Adrenal gland (tissue), 12 donors: ENCODE results near the gene IFT57. TPM values are rescaled to one million over a fixed set of nuclear protein-coding genes. Genes with fewer than 3 reads are reported as not detected.
A peak's percentile ranks its signal among the peaks of the same experiment; 100 is the strongest.

Source experiments
- DNase-seq, 7 donors: peaks; one replicate each; pipeline ENCODE4 v3.0.0-alpha.2; 2019 to 2020
- H3K27ac ChIP-seq, 5 donors: fragments of 200-600 bp; sonication (generic) in 4 of 5; 1 replicate in 3 of 5; 2 replicates in 2 of 5; pipeline versions ENCODE4 v1.5.1 to v1.8.0; 2016 to 2020; ENCODE audit warnings: mild to moderate bottlenecking in 1 of 5
- H3K27me3 ChIP-seq: fragments of 200-600 bp; 2 replicates; pipeline ENCODE4 v1.8.0; 2021
- H3K36me3 ChIP-seq, 2 donors: fragments of 200-600 bp; replicated peaks in 1 of 2; 1 replicate in 1 of 2; 2 replicates in 1 of 2; pipeline versions ENCODE4 v1.5.1 to v1.8.0; 2018 to 2022
- H3K4me1 ChIP-seq, 2 donors: fragments of 200-600 bp; replicated peaks in 1 of 2; 1 replicate in 1 of 2; 2 replicates in 1 of 2; pipeline versions ENCODE4 v1.5.1 to v1.8.0; 2018 to 2021
- H3K4me3 ChIP-seq, 4 donors: fragments of 200-600 bp; sonication (generic) in 3 of 4; one replicate each; pipeline ENCODE4 v1.5.1; 2016 to 2018
- H3K9me3 ChIP-seq, 3 donors: fragments of 200-600 bp; sonication (generic) in 1 of 3; replicated peaks in 1 of 3; 1 replicate in 2 of 3; 2 replicates in 1 of 3; pipeline versions ENCODE4 v1.5.1 to v1.8.0; 2016 to 2021
- CTCF ChIP-seq, 6 experiments: fragments of 450-650 bp in 4 of 6; fragments of 200-600 bp in 2 of 6; sonication (generic) in 1 of 6; IDR thresholded peaks; 1 replicate in 5 of 6; 2 replicates in 1 of 6; pipeline versions ENCODE4 v1.5.1 to v1.8.0; 2016 to 2021; ENCODE audit warnings: antibody characterized with exemption in 6 of 6, mild to moderate bottlenecking in 2 of 6, moderate library complexity in 1 of 6
- POLR2A ChIP-seq, 2 donors: fragments of 450-650 bp; IDR thresholded peaks; one replicate each; pipeline ENCODE4 v1.6.1; 2017; ENCODE audit warnings: antibody characterized with exemption in 2 of 2, mild to moderate bottlenecking in 2 of 2, moderate library complexity in 1 of 2
- WGBS, 4 donors: extraction: QIAGEN DNeasy Blood & Tissue Kit in 2 of 4; methylation state at CpG; one replicate each; pipeline versions ENCODE4 v1.1.5 to v1.1.7; 2013 to 2017; 5-methylcytosine and 5-hydroxymethylcytosine counted together
- intact Hi-C, 2 donors: fragments of 100-400 bp; cut with DNase I; formaldehyde crosslinking; loops; one replicate each; pipeline versions ENCODE4 v1.14.1 to v1.15.0; 2022 to 2023
- polyA plus RNA-seq, 3 donors: library from polyadenylated mRNA; stranded (reverse); fragments of 200-250 nt in 2 of 3; fragments of 350-450 nt in 1 of 3; fragmentation: Illumina TruSeq in 1 of 3; extraction: RNeasy Lipid Tissue Mini Kit (QIAGEN cat#74804) in 1 of 3; gene quantifications; one replicate each; pipeline ENCODE4 v1.2.3, GENCODE V29; 2013 to 2014
- total RNA-seq, 9 donors: library from RNA; depleted of rRNA in 4 of 9; stranded (reverse); fragments of >200 nt in 4 of 9; fragments of 120-200 nt in 1 of 9; fragmentation: NEBNext Ultra II Directional in 1 of 9; extraction: Animal tissue kit (Norgen Biotek cat#: 25700) in 1 of 9; gene quantifications; one replicate each; pipeline versions ENCODE4 v1.1.0 to v1.2.4, GENCODE V29; 2013 to 2023
- donor health status: healthy with polysubstance abuse.
- donor health status: Bipolar disorder and iron deficiency.
- donor health status: DM: yes; HTN: yes; CAD: no.
- donor health status: DM: no; HTN: no; CAD: no.
- donor health status: DM: no; HTN: no; CAD: no.
- donor health status: DM: yes; HTN: yes; CAD: no.

Gene IFT57
- total and polyA plus RNA-seq, 12 donors, result 16.1 to 61.9 (median 50.5) TPM

GRCh38 chr3:108221393-108221792 lies 831 bp downstream of the IFT57 start:
- intact Hi-C loops, result no loop called here
- DNase-seq, result no peak
- no peak for TF ChIP-seq CTCF (IDR thresholded peaks at IDR 0.05)
- no peak for TF ChIP-seq POLR2A (IDR thresholded peaks at IDR 0.05)
- Histone ChIP-seq H3K27ac (peak overlapping the region in 3 of 5 donors; percentile 65 to 81 (median 81)), H3K4me3 (peak overlapping the region in 2 of 4 donors; percentile 68 to 76), H3K4me1 (peaks cover 26 to 40% of the 10 kb centered on the region in 2 donors), H3K9me3 (no peaks in the 10 kb centered on the region), H3K36me3 (no peaks in the 10 kb centered on the region), H3K27me3 (no peaks in the 10 kb centered on the region)
- WGBS, 4 donors, result 12 to 18% (median 15%) methylated on average over 6 of the region's 6 CpGs

- intact Hi-C loops, result no loop called here
- H3K27ac ChIP-seq, result no peak overlapping the region
Observed at GRCh38 chr3:108219336-108219735, 2.9 kb downstream of the IFT57 start.

DNA sequence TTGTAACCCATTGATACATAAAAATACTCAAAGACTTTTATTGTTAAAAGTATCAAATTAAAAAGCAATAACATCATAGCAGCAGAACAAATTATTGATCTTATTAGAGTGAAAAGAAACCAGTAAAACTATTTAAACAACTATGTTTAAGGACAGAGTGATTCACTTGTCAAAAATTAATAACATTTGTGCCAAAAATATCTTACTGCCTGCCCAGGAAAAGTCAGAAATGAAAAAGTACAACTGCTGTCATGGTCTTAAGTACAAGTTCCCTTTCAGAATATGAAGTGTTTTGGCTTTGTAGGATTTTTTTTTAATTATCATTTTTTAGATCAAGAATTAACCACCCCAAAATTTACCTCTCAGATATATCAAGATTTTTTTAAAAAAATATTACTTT lies 3.4 kb downstream of the IFT57 start:
- Histone ChIP-seq H3K4me1 (peaks cover 21 to 33% of the 10 kb centered on the region in 2 donors), H3K27me3 (no peaks in the 10 kb centered on the region), H3K4me3 (no peak overlapping the region), H3K36me3 (no peaks in the 10 kb centered on the region), H3K9me3 (no peaks in the 10 kb centered on the region), H3K27ac (no peak overlapping the region)
- DNase-seq, result no peak
- TF ChIP-seq POLR2A (IDR thresholded peaks at IDR 0.05) (no peak), CTCF (IDR thresholded peaks at IDR 0.05) (no peak)
- intact Hi-C loops, result no loop called here

More at GRCh38 chr3:108219336-108219735, 2.9 kb downstream of the IFT57 start:
- Histone ChIP-seq H3K9me3 (no peaks in the 10 kb centered on the region), H3K27me3 (no peaks in the 10 kb centered on the region), H3K4me3 (no peak overlapping the region), H3K4me1 (peaks cover 24 to 38% of the 10 kb centered on the region in 2 donors), H3K36me3 (no peaks in the 10 kb centered on the region)
- TF ChIP-seq POLR2A (IDR thresholded peaks at IDR 0.05) (no peak), CTCF (IDR thresholded peaks at IDR 0.05) (no peak)
- WGBS, 4 donors, result 88 to 91% (median 88%) methylated on average over 9 of the region's 9 CpGs
- no peak for DNase-seq

DNA sequence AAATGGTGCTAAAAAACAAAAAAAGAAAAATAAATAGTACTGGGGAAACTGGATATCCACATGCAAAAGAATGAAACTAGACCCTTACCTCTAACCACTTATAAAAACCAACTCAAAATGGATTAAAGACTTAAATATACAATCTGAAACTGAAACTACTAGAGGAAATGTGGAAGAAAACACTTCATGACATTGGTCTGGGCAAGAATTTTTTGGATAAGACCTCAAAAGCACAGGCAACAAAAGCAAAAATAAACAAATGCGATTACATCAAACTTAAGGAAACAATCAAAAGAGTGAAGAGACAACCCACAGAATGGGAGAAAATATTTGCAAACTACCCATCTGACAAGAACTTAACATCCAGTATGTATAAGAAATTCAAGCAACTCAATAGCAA lies 6.4 kb downstream of the IFT57 start:
- Histone ChIP-seq H3K4me1 (peaks cover 18 to 22% of the 10 kb centered on the region in 2 donors), H3K27ac (no peak overlapping the region), H3K9me3 (no peaks in the 10 kb centered on the region), H3K4me3 (no peak overlapping the region), H3K36me3 (peaks cover 0 to 9% of the 10 kb centered on the region in 2 donors), H3K27me3 (no peaks in the 10 kb centered on the region)
- 52 to 70% (median 64%) methylated on average over 1 of the region's 1 CpG for WGBS, 4 donors
- TF ChIP-seq POLR2A (IDR thresholded peaks at IDR 0.05) (no peak), CTCF (IDR thresholded peaks at IDR 0.05) (no peak)
- intact Hi-C loops, result no loop called here
- DNase-seq, result no peak
